Common myeloid progenitor, CD34-positive (primary cell): ENCODE results near the gene SFMBT1.
A peak's percentile ranks its signal among the peaks of the same experiment; 100 is the strongest.

Experiments used
- CTCF ChIA-PET: fragments of 350-600 bp; sonication (Branson Sonifier 250); formaldehyde crosslinking; loops from one replicate; lab custom pipeline; 2021; ENCODE audit warnings: antibody characterized with exemption; lab: Charles Lee
- POLR2A ChIA-PET: fragments of 350-600 bp; sonication (Branson Sonifier 250); formaldehyde crosslinking; loops from one replicate; lab custom pipeline; 2021; ENCODE audit warnings: antibody characterized with exemption; lab: Charles Lee
- DNase-seq, 3 donors: peaks; one replicate each; pipeline versions ENCODE4 v3.0.0 to v3.0.0-alpha.2; 2013
- H3K27ac ChIP-seq, 2 experiments: 1 replicate in 1 of 2; 2 replicates in 1 of 2; pipeline ENCODE4 v1.7.0; 2013; ENCODE audit warnings: inconsistent platforms in 2 of 2, low read length in 2 of 2, mild to moderate bottlenecking in 2 of 2, low read depth in 1 of 2, moderate library complexity in 1 of 2; ENCODE audit not compliant: severe bottlenecking in 2 of 2, insufficient read depth in 1 of 2, poor library complexity in 1 of 2
- H3K27me3 ChIP-seq, 5 experiments: replicated peaks in 2 of 5; 1 replicate in 3 of 5; 2 replicates in 2 of 5; pipeline versions ENCODE4 v1.6.1 to v1.7.0; 2013; ENCODE audit warnings: low read length in 4 of 5, mild to moderate bottlenecking in 2 of 5, moderate library complexity in 2 of 5, inconsistent platforms in 1 of 5; ENCODE audit not compliant: insufficient read depth in 5 of 5, control insufficient read depth in 4 of 5
- H3K36me3 ChIP-seq, 4 experiments: 1 replicate in 2 of 4; 2 replicates in 2 of 4; pipeline versions ENCODE4 v1.6.1 to v1.7.0; 2013; ENCODE audit warnings: low read length in 3 of 4, control low read depth in 1 of 4, mild to moderate bottlenecking in 1 of 4; ENCODE audit not compliant: control insufficient read depth in 4 of 4, insufficient read depth in 4 of 4
- H3K4me1 ChIP-seq, 4 experiments: 1 replicate in 3 of 4; 2 replicates in 1 of 4; pipeline versions ENCODE4 v1.6.1 to v1.7.1; 2013; ENCODE audit warnings: low read length in 3 of 4, mild to moderate bottlenecking in 3 of 4, control low read depth in 1 of 4, inconsistent platforms in 1 of 4, moderate library complexity in 1 of 4; ENCODE audit not compliant: control insufficient read depth in 4 of 4, insufficient read depth in 4 of 4; ENCODE audit errors: control extremely low read depth in 1 of 4
- H3K4me3 ChIP-seq, 7 experiments: 1 replicate in 4 of 7; 2 replicates in 3 of 7; pipeline versions ENCODE4 v1.5.1 to v1.7.0; 2013; ENCODE audit warnings: mild to moderate bottlenecking in 7 of 7, low read length in 6 of 7, moderate library complexity in 6 of 7, inconsistent platforms in 2 of 7, low read depth in 2 of 7, control low read depth in 1 of 7; ENCODE audit not compliant: insufficient read depth in 4 of 7, control insufficient read depth in 1 of 7; ENCODE audit errors: extremely low read depth in 1 of 7
- H3K9me3 ChIP-seq, 5 experiments: 1 replicate in 4 of 5; 2 replicates in 1 of 5; pipeline versions ENCODE4 v1.6.1 to v1.7.1; 2013; ENCODE audit warnings: low read length in 4 of 5, mild to moderate bottlenecking in 2 of 5, inconsistent platforms in 1 of 5, low read depth in 1 of 5, moderate library complexity in 1 of 5; ENCODE audit not compliant: control insufficient read depth in 4 of 5, insufficient read depth in 2 of 5; ENCODE audit errors: control extremely low read depth in 1 of 5
- WGBS: methylation state at CpG from one replicate; pipeline ENCODE4 v1.1.5; 2013; ENCODE audit not compliant: insufficient coverage; 5-methylcytosine and 5-hydroxymethylcytosine counted together

SFMBT1 gene

GRCh38 chr3:53074366-53074696, 28.5 kb upstream of the SFMBT1 start:
- no peak overlapping the region for H3K27ac ChIP-seq
- POLR2A ChIA-PET, result no interaction called here
- H3K4me1 ChIP-seq, result peaks cover 0 to 21% (median 17%) of the 10 kb centered on the region in 4 experiments
- no peaks in the 10 kb centered on the region for H3K9me3 ChIP-seq
- no peak overlapping the region for H3K4me3 ChIP-seq
- 100% methylated on average over 1 of the region's 1 CpG for WGBS
- no peak for DNase-seq
- H3K27me3 ChIP-seq, result peaks cover 0 to 4% (median 0%) of the 10 kb centered on the region in 5 experiments
- H3K36me3 ChIP-seq, result no peaks in the 10 kb centered on the region
- CTCF ChIA-PET, result interaction anchor here (4.3 kb wide), 1 partner anchor 221 kb away, joined by 14 read pairs; no protein-coding TSS in a partner anchor

GRCh38 chr3:53073553-53074365, 27.9 kb upstream of the SFMBT1 start:
- ChIA-PET POLR2A (interaction anchor here (0.6 kb wide), 1 partner anchor 82 kb away, joined by 3 read pairs; no protein-coding TSS in a partner anchor), CTCF (interaction anchor here (1.2 to 4.3 kb wide), 5 partner anchors 11 to 221 kb away, joined by 3 to 14 read pairs (median 3); no protein-coding TSS in a partner anchor)
- no peaks in the 10 kb centered on the region for H3K9me3 ChIP-seq
- no peak for DNase-seq
- peaks cover 0 to 4% (median 0%) of the 10 kb centered on the region in 5 experiments for H3K27me3 ChIP-seq
- WGBS, result 94% methylated on average over 9 of the region's 17 CpGs
- peak overlapping the region in 1 of 2 experiments; percentile 32 for H3K27ac ChIP-seq
- no peaks in the 10 kb centered on the region for H3K36me3 ChIP-seq
- H3K4me3 ChIP-seq, result peak overlapping the region in 6 of 7 experiments; percentile 54 to 84 (median 75)
- peaks cover 0 to 21% (median 17%) of the 10 kb centered on the region in 4 experiments for H3K4me1 ChIP-seq

- ChIA-PET POLR2A (interaction anchor here (0.6 kb wide), 1 partner anchor 82 kb away, joined by 3 read pairs; no protein-coding TSS in a partner anchor), CTCF (interaction anchor here (1.0 to 4.3 kb wide), 7 partner anchors 10 to 223 kb away, joined by 3 to 14 read pairs (median 3); no protein-coding TSS in a partner anchor)
- peak overlapping the region in 1 of 2 experiments; percentile 32 for H3K27ac ChIP-seq
- peak overlapping the region; percentile 51 to 84 (median 74) for H3K4me3 ChIP-seq
- H3K36me3 ChIP-seq, result no peaks in the 10 kb centered on the region
- H3K9me3 ChIP-seq, result no peaks in the 10 kb centered on the region
- peaks cover 0 to 21% (median 17%) of the 10 kb centered on the region in 4 experiments for H3K4me1 ChIP-seq
- peaks cover 0 to 6% (median 0%) of the 10 kb centered on the region in 5 experiments for H3K27me3 ChIP-seq
- DNase-seq, result peak; percentile 76 to 89 (median 88)
- under 1% methylated on average over 32 of the region's 32 CpGs for WGBS
Measured at GRCh38 chr3:53072653-53073552, 27.0 kb upstream of the SFMBT1 start.

- CTCF ChIA-PET, result interaction anchor here (0.8 to 4.3 kb wide), 8 partner anchors 11 to 224 kb away, joined by 3 to 14 read pairs (median 3); no protein-coding TSS in a partner anchor
- POLR2A ChIA-PET, result no interaction called here
- peaks cover 0 to 21% (median 17%) of the 10 kb centered on the region in 4 experiments for H3K4me1 ChIP-seq
- peaks cover 0 to 6% (median 0%) of the 10 kb centered on the region in 5 experiments for H3K27me3 ChIP-seq
- no peaks in the 10 kb centered on the region for H3K36me3 ChIP-seq
- no peaks in the 10 kb centered on the region for H3K9me3 ChIP-seq
- 87% methylated on average over 10 of the region's 11 CpGs for WGBS
- no peak for DNase-seq
- no peak overlapping the region for H3K27ac ChIP-seq
- peak overlapping the region in 6 of 7 experiments; percentile 17 to 84 (median 75) for H3K4me3 ChIP-seq
Measured at GRCh38 chr3:53071882-53072431, 26.1 kb upstream of the SFMBT1 start.

- H3K4me1 ChIP-seq, result peaks cover 0 to 20% (median 16%) of the 10 kb centered on the region in 4 experiments
- CTCF ChIA-PET, result interaction anchor here (1.4 to 1.5 kb wide), 3 partner anchors 15 to 231 kb away, joined by 3 to 4 read pairs (median 4); no protein-coding TSS in a partner anchor
- 93% methylated on average over 3 of the region's 4 CpGs for WGBS
- H3K9me3 ChIP-seq, result no peaks in the 10 kb centered on the region
- H3K36me3 ChIP-seq, result no peaks in the 10 kb centered on the region
- DNase-seq, result peak in 1 of 3 donors; percentile 17
- no peak overlapping the region for H3K4me3 ChIP-seq
- H3K27ac ChIP-seq, result no peak overlapping the region
- POLR2A ChIA-PET, result no interaction called here
- peaks cover 0 to 12% (median 0%) of the 10 kb centered on the region in 5 experiments for H3K27me3 ChIP-seq
Measured at GRCh38 chr3:53069422-53070068, 23.7 kb upstream of the SFMBT1 start.

GRCh38 chr3:53068176-53068575, 22.3 kb upstream of the SFMBT1 start:
- no peak overlapping the region for H3K4me3 ChIP-seq
- no peak overlapping the region for H3K27ac ChIP-seq
- peaks cover 0 to 13% (median 11%) of the 10 kb centered on the region in 4 experiments for H3K4me1 ChIP-seq
- ChIA-PET POLR2A (no interaction called here), CTCF (interaction anchor here (0.6 to 1.4 kb wide), 2 partner anchors 148 to 215 kb away, joined by 3 read pairs; no protein-coding TSS in a partner anchor)
- no peaks in the 10 kb centered on the region for H3K36me3 ChIP-seq
- DNase-seq, result no peak
- WGBS, result 100% methylated on average over 3 of the region's 3 CpGs
- H3K9me3 ChIP-seq, result no peaks in the 10 kb centered on the region
- H3K27me3 ChIP-seq, result peaks cover 0 to 16% (median 0%) of the 10 kb centered on the region in 5 experiments
